OCI-LY7 (cell line): ENCODE results near the gene SYCP2.

Experiments
- CTCF ChIP-seq: fragments of 200-600 bp; sonication (generic); conservative IDR thresholded peaks from 2 replicates; pipeline ENCODE4 v1.5.1; 2014; ENCODE audit warnings: mild to moderate bottlenecking, antibody characterized with exemption, low read length, moderate library complexity, mixed read lengths
- EZH2phosphoT487 ChIP-seq: fragments of 200-600 bp; sonication (generic); IDR thresholded peaks from 2 replicates; pipeline ENCODE4 v1.6.1; 2018; ENCODE audit warnings: low read depth, borderline replicate concordance, mild to moderate bottlenecking, mixed run types, antibody characterized with exemption, low read length, moderate library complexity, mixed read lengths

GRCh38 chr20:59817846-59818615, 115.4 kb downstream of the SYCP2 start:
- TF ChIP-seq EZH2phosphoT487, result no peak
- no peak for TF ChIP-seq CTCF
